GM10248 (cell line): Measurements from ENCODE around the gene ZCCHC2.

Experiments used
- CTCF ChIA-PET: fragments of 300-600 bp; sonication (Branson Sonifier 250); formaldehyde crosslinking; extraction: SDS; loops from one replicate; lab custom pipeline; 2021; ENCODE audit warnings: antibody characterized with exemption; lab: Yijun Ruan, JAX
- POLR2A ChIA-PET: fragments of 350-650 bp; sonication (Branson Sonifier 250); formaldehyde crosslinking; extraction: SDS; loops from one replicate; lab custom pipeline; 2020; ENCODE audit warnings: antibody characterized with exemption; lab: Yijun Ruan, JAX
- DNase-seq: peaks from one replicate; pipeline ENCODE4 v3.0.0; 2012; ENCODE audit errors: extremely low spot score
- TF ChIP-seq, protein P1 (sequence below): IDR thresholded peaks from 2 replicates; pipeline ENCODE4 v1.5.1; 2012; ENCODE audit warnings: mild to moderate bottlenecking, low read depth; ENCODE audit errors: extremely low read depth, missing control alignments, control extremely low read depth

Gene ZCCHC2

DNA sequence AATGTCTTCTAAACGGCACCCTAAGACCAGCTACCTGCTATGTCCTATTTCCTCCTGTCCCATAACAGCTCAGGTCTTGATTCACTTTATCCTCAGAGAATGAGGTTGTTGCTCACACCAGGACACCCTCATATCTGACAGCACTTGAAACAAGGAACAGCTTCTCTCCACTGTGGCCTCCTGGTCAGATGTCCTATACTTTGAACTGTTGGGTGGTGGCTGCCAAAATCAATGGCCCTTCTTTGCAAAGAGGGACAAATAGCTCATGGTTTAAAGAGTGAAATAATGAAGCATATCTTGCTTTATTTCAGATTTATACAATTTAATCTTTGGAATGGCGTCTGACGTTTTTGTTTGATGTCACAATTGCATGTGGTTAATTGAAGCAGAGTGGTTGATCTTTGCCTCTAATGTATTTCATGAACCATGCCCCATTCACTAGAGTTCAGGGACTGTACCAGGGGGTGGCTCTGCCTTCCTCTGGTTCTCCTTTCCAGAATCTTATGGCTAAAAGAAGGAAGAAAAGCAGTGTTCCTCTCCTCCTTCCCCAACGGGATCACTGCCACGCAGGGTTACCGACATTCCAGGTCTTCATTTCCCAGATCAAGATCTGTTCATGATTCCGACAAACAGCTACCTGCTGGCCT, 24.1 kb upstream of the ZCCHC2 start:
- ChIA-PET POLR2A (no interaction called here), CTCF (interaction anchor here (1.2 to 1.6 kb wide), 2 partner anchors 12 to 15 kb away, joined by 3 to 5 read pairs; no protein-coding TSS in a partner anchor)
- no peak for DNase-seq
- TF ChIP-seq, protein P1, sequence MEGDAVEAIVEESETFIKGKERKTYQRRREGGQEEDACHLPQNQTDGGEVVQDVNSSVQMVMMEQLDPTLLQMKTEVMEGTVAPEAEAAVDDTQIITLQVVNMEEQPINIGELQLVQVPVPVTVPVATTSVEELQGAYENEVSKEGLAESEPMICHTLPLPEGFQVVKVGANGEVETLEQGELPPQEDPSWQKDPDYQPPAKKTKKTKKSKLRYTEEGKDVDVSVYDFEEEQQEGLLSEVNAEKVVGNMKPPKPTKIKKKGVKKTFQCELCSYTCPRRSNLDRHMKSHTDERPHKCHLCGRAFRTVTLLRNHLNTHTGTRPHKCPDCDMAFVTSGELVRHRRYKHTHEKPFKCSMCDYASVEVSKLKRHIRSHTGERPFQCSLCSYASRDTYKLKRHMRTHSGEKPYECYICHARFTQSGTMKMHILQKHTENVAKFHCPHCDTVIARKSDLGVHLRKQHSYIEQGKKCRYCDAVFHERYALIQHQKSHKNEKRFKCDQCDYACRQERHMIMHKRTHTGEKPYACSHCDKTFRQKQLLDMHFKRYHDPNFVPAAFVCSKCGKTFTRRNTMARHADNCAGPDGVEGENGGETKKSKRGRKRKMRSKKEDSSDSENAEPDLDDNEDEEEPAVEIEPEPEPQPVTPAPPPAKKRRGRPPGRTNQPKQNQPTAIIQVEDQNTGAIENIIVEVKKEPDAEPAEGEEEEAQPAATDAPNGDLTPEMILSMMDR, result no peak

DNA sequence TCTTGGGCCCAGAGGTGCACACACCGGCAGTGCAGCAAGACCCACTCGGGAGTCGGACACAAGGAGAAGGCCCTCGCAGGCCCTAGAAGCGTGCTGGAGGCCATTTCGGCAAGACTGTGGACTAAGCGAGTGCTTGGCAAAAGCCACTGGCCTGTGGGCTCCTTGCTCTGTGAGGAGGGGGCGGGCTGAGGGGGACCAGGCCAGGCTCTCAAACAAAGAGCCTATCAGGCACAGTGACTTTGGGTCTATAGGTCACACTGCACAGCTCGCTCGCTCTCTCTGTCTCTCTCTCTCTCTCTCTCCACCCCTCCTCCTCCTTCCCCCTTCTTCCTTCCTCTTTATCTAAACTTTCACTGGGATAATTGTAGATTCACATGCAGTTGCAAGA, 23.6 kb upstream of the ZCCHC2 start:
- DNase-seq, result no peak
- TF ChIP-seq, protein P1, result no peak
- ChIA-PET POLR2A (no interaction called here), CTCF (interaction anchor here (1.2 kb wide), 1 partner anchor 15 kb away, joined by 3 read pairs; no protein-coding TSS in a partner anchor)

DNA sequence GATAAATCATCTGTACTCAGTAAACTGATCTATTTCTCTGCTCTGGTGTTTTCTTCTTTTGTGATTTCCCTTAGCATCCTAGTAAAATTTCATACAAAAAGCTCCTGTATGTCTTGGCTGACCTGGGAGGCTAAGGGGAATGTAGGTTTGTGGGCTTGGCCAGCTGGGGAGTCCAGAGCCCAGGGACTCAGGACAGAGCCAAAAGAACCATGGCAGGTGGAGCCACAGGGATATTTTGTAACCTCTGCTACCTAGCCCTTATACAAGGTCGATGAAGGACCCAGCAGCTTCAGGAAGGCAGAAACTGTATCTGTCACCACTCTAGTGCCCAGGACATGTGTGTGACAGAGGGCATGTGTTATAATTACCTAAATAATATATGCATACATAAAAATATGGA, 22.7 kb upstream of the ZCCHC2 start:
- TF ChIP-seq, protein P1, result no peak
- ChIA-PET CTCF (interaction anchor here (0.8 to 1.2 kb wide), 2 partner anchors 11 to 74 kb away, joined by 3 read pairs; no protein-coding TSS in a partner anchor), POLR2A (no interaction called here)
- no peak for DNase-seq

DNA sequence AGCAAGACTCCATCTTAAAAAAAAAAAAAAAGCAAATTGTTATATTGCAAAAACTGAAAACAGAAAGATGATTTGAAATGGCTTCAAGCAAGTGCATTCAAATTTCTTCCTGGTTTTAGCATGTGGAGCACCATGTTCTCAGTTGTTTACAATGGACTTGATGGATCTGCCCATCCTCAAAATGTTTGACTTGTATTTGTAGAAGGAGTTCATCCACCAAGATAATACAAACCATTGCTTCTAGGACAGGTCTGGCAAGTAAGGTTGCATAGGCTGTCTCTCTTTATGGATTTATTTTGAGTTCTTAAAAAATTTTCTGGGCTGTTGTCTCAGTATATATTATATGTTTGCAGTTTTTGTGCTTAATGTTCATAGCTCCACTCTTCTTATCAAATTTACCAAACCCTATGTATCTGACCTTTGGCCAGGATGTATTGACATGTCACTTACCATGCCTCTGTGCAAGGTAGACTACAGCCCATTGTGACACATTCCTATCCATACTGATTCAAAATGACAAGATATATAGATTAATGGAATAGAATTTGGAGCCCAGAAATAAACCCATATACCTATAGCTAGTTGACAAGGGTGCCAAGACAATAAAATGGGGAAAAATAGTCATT, 21.7 kb upstream of the ZCCHC2 start:
- DNase-seq, result no peak
- TF ChIP-seq, protein P1, result no peak
- ChIA-PET POLR2A (no interaction called here), CTCF (interaction anchor here (0.8 to 1.2 kb wide), 2 partner anchors 10 to 75 kb away, joined by 3 read pairs; no protein-coding TSS in a partner anchor)

DNA sequence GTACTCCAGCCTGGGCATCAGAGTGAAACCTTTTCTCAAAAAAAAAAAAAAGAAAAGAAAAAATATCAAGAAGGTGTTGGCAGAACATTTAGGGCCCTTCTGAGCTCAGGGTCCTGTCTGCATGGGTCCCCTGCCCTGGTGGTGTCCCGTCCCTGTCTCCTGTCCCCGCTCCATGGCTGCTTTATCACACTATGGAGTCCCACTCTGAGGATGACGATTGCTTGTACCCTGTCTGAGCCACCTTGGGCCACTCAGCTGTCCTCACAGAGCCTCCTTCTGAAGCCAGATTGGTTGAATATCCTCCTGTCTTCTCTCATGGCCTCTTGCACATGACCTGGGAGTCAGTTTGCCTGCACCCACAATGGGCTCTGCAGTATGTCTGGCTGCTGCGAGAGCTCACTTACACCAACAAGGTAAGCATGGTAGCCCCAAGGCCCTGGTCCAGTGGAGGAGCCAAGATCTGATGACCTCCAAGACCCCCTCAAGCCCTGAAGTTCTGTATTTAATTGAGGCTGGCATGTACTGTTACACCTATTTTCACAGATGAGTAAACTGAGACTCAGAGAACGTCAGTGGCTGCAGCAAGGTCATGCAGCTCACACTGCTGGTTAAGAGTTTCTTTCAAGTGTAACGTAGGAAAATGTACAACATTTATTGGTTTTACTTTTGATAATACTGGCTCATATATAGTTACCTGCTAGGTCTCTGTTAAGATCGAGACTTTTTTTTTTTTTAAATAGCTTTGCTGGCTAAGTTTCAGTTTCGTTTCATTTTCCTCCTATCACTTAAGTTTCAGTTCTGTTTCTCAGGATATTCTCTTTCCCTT, 16.9 kb upstream of the ZCCHC2 start:
- ChIA-PET POLR2A (interaction anchor here (0.6 kb wide), 1 partner anchor 17 kb away, joined by 6 read pairs; the partner anchor contains the start of gene ZCCHC2), CTCF (interaction anchor here (1.1 to 1.8 kb wide), 5 partner anchors 10 to 80 kb away, joined by 3 to 7 read pairs (median 3); no protein-coding TSS in a partner anchor)
- TF ChIP-seq, protein P1, result no peak
- peak; percentile 77 for DNase-seq
